HCEC 1CT (cell line): ENCODE measurements around the gene TSHZ3.

Experiments
- DNase-seq: peaks from one replicate; pipeline ENCODE4 v3.0.0-alpha.2; 2017

The TSHZ3 gene

GRCh38 chr19:31349160-31349881, at the start of gene TSHZ3:
TSHZ3 (minus strand) TSS chr19:31349436; CDS start chr19:31349219, 217 bp downstream.
- peak; percentile 86 for DNase-seq

DNA sequence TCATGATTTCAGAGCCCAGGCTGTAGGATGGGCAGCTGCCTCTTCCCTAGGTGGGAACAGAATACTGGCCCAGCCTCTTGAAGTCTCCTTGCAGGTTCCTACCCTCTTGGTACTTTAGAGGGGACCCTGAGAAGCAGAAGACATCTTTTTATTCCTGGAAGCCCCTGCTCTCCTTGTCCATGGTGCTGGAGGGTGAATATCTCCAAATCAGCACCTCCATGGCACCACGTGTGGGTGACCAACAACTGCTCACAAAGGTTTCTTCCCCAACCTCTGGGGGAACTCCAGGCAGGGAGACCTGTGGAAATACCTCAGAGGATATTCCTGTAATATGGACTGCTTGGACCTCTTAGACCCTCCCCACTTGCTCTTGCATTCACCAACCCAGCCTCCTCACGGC, 48.1 kb upstream of the TSHZ3 start:
- no peak for DNase-seq

- DNase-seq = no peak
Observed at GRCh38 chr19:31392464-31392863, 43.2 kb upstream of the TSHZ3 start.

- DNase-seq = no peak
Observed at GRCh38 chr19:31391518-31391917, 42.3 kb upstream of the TSHZ3 start.

GRCh38 chr19:31390711-31391110, 41.5 kb upstream of the TSHZ3 start:
- no peak for DNase-seq

DNA sequence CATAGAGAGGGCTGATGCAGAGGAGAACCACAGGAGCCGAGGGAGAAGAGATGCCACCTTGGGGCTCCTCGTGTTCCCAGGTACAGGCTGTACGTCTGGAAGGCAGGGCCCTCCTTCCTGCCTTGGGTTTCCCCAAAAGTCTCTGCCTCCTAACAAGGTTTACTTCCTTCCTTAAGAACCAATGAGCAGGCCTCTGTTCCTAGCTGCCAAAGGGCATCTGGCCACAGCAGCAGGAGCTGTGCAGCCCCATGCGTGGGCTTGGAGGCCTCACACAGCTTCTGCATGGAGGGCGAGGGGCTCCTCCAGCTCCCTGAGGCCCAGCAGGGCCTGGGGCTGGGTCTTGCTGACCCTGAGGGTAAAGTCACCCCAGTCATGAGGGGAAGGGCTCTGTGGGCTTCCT, 40.6 kb upstream of the TSHZ3 start:
- no peak for DNase-seq

DNA sequence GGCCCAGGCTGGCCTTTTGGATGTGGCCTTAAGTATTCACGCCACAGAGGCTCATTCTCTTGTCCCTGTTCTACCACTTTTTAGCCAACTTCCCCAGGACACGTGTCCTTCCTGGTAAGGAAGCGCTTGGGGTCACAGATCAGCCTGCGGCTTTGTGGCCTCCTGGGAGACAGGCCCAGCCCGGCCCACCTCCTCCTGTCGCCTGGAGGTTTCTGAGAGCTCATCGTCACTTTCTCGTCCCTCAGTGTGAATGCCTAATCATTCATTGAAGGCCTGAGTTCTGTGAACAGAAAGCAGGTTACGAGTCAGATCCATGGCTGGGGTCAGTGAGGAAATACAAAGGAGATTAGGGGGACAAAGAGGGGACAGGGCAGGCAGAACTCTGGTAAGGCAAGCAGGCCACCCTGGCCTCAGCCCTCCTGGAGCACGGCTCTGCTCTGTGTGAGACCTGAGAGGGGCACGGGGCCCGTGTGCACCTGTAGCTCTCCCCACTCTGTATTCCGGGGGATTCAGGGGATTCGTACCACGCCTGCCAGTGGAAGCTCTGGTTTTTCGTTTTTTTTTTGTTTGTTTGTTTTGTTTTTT, 38.6 kb upstream of the TSHZ3 start:
- no peak for DNase-seq

GRCh38 chr19:31386806-31387205, 37.6 kb upstream of the TSHZ3 start:
- DNase-seq = no peak

- no peak for DNase-seq
Observed at GRCh38 chr19:31385744-31386143, 36.5 kb upstream of the TSHZ3 start.

DNA sequence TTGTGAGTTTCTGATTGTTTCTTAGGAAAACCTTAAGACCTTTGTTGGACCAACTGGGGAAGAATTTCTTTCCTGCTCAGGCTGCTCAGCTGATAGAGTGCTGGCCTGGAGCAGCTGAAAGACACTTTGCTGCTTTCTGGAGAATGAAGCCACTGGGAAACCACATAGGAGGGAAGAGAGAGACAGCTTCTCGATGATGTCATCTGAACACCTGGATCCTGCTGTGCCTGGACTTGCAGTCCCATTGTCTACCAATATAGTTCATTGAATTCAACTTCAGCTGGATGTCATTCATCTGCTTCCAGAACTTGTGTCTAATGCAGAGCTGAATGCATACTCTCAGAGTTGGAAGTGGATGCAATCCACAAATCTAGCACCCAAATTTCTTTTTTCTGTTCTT, 34.3 kb upstream of the TSHZ3 start:
- DNase-seq = no peak

- no peak for DNase-seq
Observed at GRCh38 chr19:31380854-31381253, 31.6 kb upstream of the TSHZ3 start.

GRCh38 chr19:31378404-31378803, 29.2 kb upstream of the TSHZ3 start:
- peak; percentile 96 for DNase-seq

DNA sequence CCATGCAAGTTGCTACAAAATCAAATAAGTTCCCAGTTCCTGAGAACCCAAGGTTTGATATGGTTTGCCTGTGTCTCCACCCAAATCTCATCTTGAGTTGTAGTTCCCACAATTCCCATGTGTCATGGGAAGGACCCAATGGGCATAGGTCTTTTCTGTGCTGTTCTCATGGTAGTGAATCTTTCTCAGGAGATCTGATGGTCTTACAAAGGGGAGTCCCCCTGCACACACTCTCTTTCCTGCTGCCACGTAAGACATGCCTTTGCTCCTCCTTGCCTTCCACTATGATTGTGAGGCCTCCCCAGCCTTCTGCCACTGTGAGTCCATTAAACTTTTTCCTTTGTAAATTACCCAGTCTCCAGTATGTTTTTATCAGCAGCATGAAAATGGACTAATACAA, 28.5 kb upstream of the TSHZ3 start:
- no peak for DNase-seq

- DNase-seq = no peak
Observed at GRCh38 chr19:31372246-31372781, 23.1 kb upstream of the TSHZ3 start.

DNA sequence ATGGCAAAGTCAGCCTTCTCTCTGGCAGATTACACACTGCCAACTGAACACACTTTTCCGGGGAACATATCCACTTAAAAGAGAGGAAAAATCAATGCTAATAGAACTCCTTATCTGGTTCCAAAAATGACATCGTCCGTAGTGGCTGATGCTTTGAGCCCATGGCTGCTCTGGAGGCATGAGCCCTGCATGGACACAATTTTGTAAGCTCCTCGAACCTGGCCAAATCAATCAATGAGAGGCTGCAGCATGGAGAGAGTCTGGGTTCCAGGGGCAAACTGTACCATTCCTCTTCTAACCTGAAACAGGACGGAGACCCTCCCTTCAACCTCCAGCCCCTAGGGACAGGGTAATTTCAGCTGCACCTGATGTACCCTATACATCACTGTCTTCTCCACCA, 21.0 kb upstream of the TSHZ3 start:
- DNase-seq = no peak

DNA sequence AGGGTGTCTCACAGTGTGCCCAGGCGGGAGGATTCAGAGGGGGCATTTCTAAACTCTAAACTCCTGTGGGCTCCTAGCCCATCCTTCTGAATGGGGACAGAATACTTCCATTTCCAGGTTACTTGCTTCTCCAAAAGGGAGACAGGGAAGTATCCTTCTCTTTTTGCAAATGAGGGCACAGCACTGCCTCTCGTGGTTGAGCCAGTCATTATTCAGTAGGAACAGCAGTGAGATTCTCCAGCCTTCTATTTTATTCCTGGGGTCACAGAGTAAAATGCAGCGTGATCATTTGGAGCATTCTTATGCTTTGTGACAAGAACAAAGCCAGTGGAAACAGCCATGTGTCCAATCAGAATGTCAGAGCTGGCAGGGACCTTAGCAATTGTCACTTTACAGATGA, 15.7 kb upstream of the TSHZ3 start:
- DNase-seq = no peak

GRCh38 chr19:31361728-31362127, 12.5 kb upstream of the TSHZ3 start:
- DNase-seq = no peak

GRCh38 chr19:31357315-31357673, 8.1 kb upstream of the TSHZ3 start:
- DNase-seq = no peak

DNA sequence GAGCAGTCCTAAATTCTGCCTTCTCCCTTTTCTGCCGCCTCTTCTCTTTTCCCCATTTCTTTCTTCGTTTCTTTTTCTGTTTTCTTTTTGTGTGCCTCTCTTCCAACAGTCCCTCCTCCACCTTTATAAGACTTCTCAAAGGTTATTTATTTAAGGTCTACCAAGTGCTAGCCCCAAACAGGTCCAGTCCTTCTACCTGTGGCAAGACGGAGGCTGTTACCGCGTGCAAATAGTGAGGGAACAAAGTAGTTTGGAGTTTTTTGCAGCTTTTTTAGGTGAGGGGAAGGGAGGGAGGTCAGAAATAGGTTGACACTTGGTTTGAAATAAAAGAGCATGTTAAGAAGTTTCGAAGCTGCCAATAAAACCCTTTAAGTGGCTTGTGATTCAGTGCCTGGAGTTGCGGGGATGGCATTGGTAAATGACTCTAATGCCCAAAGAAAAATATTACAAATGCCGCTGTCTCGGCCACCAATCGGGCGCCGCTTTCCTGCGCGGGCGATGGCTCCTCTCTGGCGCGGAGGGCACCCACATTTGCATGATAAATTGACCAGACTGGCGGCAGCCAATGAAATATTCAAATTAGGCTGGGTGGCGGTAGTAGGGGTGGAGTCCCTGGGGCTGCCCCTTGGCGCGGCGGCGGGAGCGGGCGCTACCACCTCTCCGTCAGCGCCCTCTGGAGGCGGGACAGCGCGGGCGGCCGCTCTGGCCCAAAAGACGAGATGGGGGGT, 7.5 kb upstream of the TSHZ3 start:
- DNase-seq = no peak

DNA sequence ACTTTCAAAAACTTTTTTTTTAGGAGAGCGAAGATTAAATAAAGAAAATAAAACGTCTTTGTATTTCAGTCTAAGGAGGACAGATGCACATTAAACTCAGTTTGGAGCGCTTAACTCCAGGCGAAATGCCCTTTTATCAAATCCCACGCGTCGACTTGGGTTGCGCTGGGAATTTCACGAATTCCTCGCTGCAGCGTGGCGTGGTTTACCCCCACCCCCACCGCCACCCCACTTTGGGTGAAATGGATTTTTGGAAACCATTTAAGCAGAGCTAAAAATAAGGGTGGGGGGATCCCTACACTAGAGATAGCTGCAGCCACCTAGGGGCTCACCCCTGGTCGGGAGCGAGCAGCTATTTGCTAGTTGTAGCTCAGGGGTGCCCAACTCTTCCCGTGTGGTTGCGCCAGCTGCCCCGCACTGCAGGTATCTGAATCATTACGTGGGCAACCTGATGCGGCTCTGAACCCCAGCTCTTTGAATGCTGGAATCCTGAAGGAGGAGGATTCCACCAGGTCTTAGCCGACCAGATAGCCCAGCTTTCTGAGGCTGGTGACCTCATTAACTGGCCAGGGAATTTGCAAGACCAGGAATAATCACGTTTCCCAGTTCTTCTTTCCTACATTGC, 6.5 kb upstream of the TSHZ3 start:
- no peak for DNase-seq

DNA sequence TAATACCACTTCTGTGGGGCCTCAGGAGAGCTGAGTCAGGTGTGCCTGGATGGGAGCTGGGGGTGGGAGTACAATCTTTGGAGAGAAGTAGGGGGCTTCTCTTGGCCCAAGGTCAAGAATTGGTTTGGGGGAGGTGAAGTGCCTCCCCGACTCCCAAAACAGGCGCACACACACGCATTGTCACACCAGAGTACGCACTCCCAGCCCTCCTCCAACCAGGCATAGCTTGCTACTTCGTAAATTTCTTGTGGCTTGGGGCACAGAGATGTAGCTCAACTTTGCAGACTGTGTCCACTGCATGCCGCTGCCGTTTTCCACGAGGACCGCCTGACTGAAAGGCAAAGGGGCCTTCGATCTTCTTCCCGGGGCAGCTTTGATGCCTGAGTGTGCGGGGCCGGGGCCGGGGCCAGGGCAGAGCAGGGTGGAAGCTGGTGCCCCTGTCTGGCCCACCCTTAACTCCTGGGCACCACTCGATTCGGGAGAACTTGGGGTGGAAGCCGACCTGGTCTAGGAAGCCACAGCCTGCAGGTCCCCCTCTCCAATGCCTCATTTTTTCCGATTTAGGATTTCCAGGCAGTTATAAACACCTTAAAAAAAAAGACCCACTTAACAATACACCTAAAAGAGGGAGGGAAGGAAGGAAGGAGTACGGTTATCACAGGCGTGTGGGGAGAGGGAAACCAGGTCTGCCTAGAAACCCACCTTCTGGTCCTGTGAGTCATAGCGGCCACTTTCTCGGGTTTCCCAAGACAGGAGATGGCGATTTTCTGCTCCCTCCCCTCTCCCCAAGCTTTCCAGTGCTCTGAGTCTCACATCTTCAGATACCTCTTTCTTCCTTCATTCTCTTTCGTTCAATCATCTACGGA, 5.8 kb upstream of the TSHZ3 start:
- DNase-seq = no peak

DNA sequence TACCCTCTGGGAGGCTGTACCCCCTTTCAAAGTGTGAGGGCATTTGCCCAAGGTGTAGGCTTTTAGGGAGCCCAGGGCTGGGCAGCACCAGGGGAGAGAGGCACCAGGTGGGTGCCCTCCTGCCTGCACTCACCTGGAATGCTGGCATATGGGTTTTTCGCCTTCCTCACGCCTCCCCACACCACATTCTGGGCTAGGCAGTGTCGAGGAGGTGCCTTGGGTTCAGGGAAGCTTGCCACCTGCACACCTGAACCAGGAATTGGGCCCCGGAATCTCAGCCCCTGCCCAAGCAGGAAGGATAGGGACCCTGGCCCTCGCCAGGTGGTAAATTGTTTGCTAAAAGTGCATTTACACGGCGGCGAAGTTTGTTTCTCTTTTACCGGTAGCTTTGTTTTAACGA, 5.1 kb upstream of the TSHZ3 start:
- DNase-seq = no peak

- DNase-seq = no peak
Observed at GRCh38 chr19:31353833-31354232, 4.6 kb upstream of the TSHZ3 start.
